Measurements from ENCODE around the gene FAR2.

- no peak for TF ChIP-seq CTCF (IDR thresholded peaks at IDR 0.05; ENCODE audit: insufficient read depth, low read length)
- TF ChIP-seq, protein P1, sequence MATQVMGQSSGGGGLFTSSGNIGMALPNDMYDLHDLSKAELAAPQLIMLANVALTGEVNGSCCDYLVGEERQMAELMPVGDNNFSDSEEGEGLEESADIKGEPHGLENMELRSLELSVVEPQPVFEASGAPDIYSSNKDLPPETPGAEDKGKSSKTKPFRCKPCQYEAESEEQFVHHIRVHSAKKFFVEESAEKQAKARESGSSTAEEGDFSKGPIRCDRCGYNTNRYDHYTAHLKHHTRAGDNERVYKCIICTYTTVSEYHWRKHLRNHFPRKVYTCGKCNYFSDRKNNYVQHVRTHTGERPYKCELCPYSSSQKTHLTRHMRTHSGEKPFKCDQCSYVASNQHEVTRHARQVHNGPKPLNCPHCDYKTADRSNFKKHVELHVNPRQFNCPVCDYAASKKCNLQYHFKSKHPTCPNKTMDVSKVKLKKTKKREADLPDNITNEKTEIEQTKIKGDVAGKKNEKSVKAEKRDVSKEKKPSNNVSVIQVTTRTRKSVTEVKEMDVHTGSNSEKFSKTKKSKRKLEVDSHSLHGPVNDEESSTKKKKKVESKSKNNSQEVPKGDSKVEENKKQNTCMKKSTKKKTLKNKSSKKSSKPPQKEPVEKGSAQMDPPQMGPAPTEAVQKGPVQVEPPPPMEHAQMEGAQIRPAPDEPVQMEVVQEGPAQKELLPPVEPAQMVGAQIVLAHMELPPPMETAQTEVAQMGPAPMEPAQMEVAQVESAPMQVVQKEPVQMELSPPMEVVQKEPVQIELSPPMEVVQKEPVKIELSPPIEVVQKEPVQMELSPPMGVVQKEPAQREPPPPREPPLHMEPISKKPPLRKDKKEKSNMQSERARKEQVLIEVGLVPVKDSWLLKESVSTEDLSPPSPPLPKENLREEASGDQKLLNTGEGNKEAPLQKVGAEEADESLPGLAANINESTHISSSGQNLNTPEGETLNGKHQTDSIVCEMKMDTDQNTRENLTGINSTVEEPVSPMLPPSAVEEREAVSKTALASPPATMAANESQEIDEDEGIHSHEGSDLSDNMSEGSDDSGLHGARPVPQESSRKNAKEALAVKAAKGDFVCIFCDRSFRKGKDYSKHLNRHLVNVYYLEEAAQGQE (IDR thresholded peaks at IDR 0.05; ENCODE audit: insufficient replicate concordance, low read depth): no peak
Observed at GRCh38 chr12:29282031-29282816, 133.1 kb downstream of the FAR2 start.

Measured in HL-60 (cell line).